Measurements from ENCODE around the gene NFX1.

DNA sequence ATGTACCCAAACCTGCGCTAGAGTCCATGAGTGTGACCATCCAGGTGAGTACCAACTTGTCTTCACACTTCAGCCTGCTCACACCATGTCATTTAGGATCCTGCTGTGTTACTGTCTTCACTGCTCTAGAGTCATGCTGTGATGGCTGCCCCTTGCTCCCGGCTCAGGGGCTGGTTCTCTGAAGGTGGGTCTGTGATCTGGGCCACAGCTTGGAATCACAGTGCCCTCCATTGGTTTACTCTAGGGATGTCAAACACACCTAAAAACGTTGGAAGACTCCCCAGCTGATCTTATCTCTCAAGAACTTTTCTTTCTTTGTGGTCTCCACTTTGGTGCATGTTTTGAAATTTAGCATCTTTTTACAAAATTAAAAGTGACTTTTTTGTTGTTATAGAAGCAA is 53.8 kb downstream of the NFX1 start:
- TF ChIP-seq, protein P1, sequence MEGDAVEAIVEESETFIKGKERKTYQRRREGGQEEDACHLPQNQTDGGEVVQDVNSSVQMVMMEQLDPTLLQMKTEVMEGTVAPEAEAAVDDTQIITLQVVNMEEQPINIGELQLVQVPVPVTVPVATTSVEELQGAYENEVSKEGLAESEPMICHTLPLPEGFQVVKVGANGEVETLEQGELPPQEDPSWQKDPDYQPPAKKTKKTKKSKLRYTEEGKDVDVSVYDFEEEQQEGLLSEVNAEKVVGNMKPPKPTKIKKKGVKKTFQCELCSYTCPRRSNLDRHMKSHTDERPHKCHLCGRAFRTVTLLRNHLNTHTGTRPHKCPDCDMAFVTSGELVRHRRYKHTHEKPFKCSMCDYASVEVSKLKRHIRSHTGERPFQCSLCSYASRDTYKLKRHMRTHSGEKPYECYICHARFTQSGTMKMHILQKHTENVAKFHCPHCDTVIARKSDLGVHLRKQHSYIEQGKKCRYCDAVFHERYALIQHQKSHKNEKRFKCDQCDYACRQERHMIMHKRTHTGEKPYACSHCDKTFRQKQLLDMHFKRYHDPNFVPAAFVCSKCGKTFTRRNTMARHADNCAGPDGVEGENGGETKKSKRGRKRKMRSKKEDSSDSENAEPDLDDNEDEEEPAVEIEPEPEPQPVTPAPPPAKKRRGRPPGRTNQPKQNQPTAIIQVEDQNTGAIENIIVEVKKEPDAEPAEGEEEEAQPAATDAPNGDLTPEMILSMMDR (IDR thresholded peaks at IDR 0.05): no peak
- TF ChIP-seq POLR2AphosphoS5 (IDR thresholded peaks at IDR 0.05): no peak

Measured in breast epithelium (tissue), 3 donors.